Globus pallidus (tissue), 1 donor: Measurements from ENCODE around the gene MSANTD3.
"Not testable (repeated sequence)": the region's sequence is repeated elsewhere in the genome, so short reads cannot be mapped to it uniquely, and the experiment has no call there.

Experiments
- DNase-seq: peaks from one replicate; pipeline ENCODE4 v3.0.0-alpha.2; 2015; ENCODE audit warnings: low spot score

MSANTD3 gene, protein sequence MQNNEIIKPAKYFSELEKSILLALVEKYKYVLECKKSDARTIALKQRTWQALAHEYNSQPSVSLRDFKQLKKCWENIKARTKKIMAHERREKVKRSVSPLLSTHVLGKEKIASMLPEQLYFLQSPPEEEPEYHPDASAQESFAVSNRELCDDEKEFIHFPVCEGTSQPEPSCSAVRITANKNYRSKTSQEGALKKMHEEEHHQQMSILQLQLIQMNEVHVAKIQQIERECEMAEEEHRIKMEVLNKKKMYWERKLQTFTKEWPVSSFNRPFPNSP

DNA sequence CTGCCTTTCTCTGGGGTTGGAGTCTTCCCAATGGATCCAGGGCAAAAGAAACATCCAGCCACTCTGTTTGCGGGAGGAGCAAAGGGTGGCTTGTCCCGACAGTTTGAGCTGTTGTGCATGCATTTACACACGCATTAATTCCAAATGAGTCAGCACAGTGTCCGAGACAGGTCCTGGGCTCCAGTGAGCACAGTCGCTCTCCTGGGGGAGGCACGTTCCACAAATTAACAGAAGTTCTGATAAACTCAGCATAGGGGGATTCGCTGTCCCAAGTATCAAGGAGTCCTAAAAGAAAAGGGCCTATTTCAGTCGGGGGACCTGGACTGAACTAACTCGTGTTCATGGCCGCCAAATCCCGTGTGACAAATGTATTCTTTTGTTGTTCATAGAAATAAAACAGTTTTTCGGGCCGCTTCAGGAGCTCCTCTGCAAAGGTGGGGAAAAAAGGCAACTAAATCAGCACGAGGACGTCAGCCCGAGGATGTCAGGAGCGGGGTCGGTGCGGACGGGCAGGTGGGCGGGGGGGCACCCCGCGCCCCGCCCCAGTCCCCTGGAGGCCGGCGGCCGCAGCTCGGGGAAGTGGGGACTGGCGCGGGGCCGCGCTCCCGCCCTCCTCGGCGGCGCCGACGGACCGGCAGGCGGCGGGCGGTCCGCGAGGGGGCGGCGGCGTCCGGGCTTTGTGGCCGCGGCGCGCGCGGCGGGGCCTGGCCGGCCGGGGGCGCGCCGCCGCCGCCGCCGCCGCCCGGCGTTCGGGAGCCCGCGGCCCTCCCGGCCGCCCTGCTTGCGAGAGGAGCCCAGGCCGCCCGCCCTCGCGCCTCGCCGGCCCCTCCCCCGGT is at the start of gene MSANTD3:
Gene MSANTD3, plus strand, starts transcription at position 614 of the 836 bp plus-strand sequence. CDS start 14,796 bp downstream, outside the sequence.
- peak; percentile 67 for DNase-seq

DNA sequence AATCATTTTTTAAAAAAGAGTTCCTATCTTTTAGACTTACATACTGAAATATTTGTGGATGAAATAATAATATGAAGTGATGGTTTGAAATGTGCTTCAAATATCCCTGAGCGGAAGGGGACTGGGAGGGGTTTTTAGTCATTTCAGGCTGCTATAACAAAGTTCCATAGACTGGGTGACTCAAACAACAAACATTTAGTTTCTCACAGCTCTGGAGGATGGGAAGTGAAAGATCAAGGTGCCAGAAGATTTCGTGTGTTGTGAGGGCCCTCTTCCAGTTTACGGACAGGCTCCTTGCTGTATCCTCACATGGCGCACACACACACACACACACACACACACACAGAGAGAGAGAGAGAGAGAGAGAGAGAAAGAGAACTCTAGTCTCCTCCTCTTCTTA is 47.1 kb upstream of the MSANTD3 start:
- DNase-seq = no peak

DNA sequence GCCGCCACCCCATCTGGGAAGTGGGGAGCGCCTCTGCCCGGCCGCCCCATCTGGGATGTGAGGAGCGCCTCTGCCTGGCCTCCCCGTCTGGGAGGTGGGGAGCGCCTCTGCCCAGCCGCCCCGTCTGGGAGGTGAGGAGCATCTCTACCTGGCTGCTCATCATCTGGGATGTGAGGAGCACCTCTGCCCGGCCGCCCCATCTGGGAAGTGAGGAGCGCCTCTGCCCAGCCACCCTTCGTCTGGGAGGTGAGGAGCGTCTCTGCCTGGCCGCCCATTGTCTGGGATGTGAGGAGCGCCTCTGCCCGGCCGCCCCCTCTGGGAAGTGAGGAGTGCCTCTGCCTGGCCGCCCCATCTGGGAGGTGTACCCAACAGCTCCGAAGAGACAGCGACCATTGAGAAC is 34.0 kb upstream of the MSANTD3 start:
- not testable (repeated sequence) for DNase-seq

DNA sequence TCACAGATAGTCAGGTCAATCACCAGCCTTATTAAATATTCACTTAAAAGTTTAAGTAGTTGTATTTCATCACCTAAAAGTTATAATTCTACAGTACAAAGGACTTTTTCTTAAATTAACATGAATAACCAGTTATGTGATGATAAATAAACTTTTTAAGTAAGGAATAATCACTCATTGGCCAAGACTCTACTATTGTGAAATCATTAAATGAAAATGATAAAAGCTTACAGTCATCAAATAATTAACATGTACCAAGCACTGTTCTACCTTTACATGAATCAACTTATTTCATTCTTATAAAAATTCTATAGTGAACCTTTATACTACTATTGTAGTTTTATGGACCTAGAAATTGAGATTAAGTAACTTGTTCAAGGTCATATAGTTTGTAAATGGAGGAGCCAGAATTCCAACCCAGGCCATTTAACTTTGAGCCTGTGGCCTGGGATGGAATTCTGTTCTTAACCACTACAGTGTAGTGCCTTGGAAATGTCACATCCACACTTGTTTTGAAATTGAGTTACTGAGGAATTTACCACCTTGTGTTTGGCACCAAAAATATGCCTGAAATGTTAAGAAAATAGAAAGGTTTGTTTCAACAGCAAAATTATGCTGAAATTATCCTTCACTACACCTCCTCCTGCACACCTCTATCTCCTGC is 32.8 kb upstream of the MSANTD3 start:
- DNase-seq = no peak

DNA sequence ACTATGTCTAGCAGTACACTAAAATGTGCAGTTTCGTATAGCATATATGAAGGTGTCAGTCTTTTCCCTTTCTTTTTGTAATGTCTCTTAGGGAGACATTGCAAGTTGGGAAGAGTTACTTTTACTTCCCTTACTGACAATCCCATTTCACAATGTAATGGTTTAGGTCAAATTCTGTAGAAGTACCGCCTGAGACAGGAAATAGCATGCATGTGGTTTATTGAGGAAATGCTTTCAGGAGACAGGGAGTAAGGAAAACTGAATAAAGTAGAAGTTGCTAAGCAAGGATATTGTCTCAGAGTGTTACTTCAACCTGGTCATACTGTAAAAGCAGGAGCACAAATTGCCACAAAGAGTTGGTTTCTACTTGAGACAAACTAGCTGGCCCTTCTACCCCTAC is 32.1 kb upstream of the MSANTD3 start:
- DNase-seq = no peak

DNA sequence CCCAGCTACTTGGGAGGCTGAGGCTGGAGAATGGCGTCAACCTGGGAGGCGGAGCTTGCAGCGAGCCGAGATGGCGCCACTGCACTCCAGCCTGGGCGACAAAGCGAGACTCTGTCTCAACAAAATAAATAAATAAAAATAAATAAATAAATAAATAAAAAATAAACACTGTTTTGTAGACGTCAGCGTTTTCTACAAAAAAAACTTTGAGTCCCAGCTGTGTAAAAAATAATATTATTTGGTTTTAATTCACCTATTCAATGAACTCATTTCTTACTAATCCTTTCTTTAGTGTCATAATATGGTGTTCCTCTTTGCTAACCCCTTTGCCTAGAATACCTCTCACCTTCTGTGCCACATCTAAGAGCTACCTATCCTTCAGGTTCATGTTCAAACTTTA is 30.2 kb upstream of the MSANTD3 start:
- no peak for DNase-seq

DNA sequence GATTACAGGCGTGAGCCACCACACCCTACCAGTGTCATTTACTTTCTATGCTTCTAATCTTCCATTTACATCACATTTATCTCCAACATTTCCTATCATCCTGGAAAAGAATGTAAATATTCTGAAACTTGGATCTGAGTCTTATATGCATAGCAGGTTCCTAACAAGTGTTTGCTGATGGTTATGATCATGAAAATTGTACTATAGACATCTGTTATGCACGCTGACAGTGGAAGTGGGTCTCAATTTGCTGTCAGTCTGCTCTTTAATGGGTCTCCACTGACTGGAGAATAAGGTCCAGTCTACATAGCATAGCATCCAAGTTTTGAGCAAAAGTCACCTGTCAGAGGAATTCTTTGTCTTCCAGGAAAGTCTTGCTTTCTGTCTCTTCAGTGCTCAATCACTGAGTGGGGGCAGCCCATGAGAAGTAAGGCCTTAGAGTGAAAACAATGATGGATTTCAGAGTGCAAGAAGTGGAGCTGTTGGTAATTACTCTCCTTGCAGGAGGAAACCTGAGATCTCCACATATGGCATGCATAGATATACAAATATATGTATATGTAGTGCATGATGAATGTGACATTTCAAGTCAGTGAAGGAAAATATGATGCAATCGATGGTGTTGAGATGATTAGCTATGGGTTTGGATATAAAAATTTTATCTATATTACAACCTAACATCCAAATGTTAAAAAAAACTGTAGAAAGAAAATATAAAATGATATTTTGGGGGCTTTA is 29.2 kb upstream of the MSANTD3 start:
- DNase-seq = no peak

DNA sequence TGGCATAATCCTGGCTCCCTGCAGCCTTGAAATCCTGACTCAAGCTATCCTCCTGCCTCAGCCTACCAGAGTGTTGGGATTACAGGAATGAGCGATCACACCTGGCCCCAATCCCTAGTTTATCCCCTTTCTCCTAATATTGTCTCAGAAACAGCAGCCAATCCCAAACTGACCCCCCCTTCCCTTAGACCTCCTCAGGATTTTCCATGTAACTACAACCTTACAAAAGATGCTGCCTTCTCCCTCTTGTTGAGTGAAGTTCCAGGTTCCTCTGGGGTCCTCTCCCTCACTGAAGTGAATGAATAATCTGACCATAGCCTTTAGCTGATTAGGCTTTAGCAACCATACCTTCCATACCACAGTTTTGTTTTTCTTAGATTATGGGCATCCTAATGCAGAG is 25.9 kb upstream of the MSANTD3 start:
- no peak for DNase-seq

DNA sequence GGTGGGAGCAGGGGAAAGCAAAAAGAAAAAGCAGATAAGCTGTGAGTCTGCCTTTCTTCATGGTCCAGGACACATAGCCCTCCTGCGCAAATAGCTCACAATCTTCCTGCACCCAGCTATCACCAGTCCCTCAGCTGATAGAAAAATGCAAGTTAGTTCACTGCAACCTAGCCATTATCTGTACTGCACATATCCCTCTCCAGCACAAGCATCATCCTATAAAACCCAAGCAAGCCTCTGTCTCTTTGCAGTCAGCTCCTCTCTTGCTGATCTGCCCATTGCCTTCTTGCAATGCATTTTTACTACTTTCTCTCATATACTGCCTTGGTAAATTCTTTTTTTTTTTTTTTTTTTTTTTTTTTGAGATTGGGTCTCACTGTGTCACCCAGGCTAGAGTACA is 20.0 kb upstream of the MSANTD3 start:
- no peak for DNase-seq

DNA sequence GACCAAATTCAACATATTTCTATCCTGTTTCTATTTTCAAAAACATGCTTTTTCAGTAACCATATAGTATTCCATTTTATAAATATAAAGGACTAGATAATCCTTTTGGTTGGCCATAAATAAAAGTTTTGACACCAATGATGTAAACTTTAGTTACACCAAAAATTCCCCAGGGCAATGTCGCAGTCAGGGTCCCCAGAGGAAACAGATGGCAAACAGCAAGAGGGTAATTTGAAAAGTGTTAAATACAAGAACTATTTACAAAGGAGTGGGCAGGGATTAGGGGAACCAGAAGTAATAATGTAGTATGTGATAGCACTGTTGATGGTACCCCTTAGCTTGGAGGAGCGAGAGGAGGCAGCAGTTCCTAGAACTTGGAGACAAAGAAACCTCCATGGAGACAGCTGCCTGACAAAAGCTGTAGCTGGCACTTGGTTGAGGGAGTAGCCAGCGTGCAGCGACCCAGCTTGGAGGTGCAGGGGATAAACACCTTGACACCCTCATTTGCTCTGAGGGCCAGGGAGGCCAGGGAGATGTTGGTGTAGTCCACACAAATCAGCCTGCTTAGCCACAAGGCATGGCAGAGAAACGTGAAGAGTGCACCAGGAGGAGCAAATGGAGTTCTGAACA is 18.3 kb upstream of the MSANTD3 start:
- DNase-seq = no peak

DNA sequence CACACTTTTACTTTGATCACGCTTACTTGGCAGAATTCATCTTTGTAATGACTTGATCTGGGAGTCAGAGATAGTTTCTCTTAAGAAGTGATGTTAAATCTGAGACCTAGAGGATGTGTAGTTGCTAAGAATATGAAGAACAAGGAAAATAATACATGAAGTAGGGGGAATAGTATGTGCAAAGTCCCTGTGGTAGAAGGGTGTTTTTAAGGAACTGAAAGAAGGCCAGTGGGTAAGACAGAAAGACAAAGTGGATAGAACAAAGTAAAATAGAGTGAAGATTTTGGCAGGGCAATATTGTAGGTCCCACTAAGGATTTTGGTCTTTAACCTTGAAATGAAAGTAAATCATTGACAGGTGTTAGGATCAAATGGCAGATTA is 17.8 kb upstream of the MSANTD3 start:
- DNase-seq = no peak

DNA sequence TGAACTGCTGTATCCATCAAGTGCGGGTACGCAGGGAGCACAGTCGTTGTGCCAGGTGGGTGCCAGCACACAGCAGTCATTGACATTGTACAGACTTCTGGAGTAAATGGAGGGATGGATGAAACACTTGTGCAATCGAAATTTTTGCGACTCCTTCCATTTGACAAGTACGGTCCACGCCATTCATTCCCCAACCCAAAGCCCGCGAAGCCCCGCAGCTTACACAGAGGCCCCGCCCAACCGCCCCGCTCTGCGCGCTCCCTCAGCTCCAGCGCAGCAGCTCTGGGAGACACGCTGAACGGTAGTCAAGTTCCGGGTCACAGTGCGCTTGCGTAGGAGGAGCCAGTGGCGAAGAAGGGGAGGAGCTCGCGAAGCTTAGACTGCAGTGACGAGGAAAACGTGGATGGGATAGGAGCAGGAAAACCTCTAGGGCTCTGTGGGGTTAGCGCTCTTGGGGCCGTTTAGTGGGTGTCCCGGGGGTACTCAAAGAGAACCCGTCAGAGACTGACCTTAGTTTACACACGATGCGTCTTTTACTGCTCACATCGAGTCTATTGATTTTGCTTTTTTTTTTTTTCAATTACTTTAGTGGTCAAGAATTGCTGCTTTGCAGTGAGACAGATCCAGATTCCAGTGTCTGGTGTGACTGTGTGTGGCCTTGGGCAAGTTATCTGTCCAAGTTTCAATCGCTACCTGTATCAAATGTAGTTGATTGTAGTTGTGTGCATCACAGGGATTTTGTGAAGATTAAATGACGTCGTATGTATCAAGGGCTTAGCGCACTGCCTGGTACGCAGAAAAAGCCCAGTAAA is 15.3 kb upstream of the MSANTD3 start:
- peak; percentile 94 for DNase-seq

DNA sequence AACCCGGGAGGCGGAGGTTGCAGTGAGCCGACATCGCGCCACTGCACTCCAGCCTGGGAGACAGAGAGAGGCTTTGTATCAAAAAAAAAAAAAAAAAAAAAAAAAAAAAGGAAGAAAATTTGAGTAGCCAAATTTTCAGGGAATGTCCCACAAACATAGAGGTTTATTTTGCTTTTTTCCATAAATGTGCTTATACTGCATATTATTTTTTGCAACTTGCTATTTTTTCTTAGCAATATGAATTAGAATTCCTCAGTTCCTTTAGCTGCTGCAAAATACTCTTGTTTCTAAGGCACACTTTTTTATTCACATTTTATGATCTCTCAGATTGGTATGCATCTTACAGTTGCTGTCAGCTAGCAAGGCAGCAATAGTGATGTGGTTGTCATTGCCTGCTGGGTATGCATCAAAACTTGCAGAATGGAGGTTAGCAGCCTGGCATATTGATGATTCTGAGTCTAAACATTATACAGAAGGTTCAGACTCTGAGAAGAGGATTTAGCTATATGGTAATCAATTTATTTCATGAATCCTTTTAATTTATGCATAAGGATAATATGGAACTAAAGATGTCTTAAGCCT is 13.0 kb upstream of the MSANTD3 start:
- DNase-seq = no peak

DNA sequence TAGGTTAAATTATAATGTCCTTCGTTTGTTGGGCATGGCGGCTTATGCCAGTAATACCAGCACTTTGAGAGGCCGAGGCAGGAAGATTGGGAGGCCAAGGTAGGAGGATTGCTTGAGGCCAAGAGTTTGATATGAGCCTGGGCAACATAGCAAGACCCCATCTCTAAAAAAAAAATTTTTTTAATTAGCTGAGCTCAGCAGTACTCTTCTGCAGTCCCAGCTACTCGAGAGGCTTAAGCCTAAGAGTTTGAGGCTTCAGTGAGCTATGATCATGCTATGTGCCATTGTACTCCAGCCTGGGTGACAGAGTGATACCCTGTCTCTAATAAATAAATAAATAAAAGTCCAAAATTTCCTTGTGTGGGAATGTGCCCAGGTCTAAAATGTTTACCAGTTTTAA is 9.1 kb upstream of the MSANTD3 start:
- DNase-seq = no peak

DNA sequence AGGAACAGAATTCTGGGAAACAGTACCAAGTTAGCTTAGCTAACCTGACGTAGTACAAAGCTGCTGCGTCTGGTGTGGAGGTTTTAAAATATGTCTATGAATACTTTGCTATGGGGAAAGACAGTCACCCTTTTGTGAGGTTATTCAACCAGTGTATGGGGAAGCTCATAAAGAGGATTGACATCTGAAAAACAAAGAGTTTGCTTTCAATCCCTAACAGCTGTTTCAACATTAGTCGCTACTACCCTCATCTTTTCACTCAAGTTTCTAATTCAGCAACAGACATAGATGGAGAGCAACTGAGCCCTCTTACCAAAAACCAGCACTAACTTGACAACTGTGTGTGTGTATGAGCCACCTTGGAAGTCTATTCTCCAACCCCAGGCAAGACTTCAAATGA is 7.8 kb upstream of the MSANTD3 start:
- DNase-seq = no peak

DNA sequence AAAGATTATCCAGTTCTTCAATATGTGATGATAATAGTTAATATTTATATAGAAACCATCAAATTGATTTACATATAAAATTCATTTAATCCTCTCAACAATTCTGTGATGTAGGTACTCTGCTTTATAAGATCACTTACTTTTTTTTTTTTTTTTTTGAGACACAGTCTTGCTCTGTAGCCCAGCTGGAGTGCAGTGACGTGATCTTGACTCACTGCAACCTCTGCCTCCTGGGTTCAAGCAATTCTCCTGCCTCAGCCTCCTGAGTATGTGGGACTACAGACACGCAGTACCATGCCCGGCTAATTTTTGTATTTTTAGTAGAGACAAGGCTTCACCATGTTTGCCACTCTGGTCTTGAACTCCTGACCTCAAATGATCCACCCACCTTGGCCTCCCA is 5.8 kb upstream of the MSANTD3 start:
- DNase-seq = not testable (repeated sequence)

DNA sequence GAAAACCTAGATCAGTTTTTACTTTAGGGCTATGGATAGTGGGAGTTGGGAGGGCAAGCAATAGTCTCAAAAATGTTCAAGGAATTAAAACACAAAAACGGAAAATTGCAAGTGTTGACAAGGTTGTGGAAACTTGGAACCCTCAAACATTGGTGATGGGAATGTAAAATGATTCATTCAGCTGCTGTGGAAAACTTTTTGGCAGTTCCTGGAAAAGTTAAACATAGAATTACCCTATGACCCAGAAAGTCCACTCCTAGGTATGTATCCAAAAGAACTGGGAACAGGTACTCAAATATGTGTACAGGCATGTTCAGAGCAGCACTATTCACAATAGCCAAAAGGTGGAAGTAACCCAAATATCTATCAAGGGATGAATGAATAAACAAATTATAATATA is 1.2 kb upstream of the MSANTD3 start:
- no peak for DNase-seq

DNA sequence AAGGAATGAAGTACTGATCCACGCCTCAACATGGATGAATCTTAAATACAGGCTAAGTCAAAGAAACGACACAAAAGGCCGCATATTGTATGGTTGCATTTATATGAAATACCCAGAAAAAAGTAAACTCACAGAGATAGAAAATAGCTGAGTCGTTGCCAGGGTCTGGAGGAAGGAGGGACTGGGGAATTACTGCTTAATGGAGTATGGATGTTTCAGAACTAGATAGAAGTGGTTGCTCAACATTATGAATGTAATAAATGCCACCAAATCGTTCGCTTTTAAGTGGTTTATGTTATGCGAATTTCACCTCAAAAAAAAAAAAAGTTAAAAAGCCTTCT is 784 bp upstream of the MSANTD3 start:
- no peak for DNase-seq

DNA sequence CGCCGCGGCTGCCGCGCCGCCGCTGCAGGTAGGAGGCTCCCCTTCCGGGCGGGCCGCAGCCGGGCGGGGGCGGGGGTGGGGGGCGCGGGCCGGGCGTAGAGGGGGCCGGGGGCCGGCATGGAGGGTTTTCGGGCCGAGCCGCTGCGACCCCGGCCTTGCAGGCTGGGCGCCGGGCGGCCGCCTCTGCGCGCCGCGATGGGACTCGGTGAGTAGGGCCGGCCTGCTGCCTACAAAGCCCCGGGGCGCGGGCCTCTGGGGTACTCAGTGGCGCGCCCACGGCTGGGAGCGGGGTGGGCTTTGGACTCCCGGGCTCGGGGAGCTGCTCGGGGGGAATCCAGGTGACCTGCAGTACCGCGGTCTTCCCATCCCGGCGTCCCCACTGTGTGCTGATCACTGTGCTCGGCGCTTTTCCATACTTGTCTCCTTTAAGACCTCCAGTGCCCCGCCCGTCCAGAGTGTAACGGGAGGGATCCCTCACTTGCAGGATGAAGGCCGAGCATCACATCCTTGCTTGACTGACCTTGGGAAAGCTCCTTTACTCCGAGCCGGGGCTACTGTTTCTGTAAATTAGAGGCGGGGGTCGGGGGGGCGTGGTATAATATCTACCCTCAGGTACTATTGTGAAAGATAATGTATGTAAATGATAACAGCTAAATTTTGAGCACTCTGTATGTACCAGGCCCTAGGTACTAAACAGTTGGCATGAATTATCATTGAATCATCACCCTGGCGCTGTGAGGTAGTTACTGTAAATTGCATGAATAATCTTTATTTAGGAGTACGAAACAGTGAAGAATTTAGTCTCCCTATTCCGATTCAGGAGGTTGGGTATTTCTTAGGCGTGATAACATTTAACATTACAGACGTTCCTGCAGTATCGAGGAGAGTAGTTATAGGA is 672 bp downstream of the MSANTD3 start:
- peak; percentile 51 for DNase-seq
